ENCODE results near the gene PPME1. TPM values are rescaled to one million over a fixed set of nuclear protein-coding genes. Genes with fewer than 3 reads are reported as not detected.

The PPME1 gene
- total RNA-seq, 1 donor from 2014 or later, result 29.7 TPM

- H3K4me1 ChIP-seq, result peaks cover 0 to under 1% of the 10 kb centered on the region in 2 donors
- TF ChIP-seq CTCF (IDR thresholded peaks at IDR 0.05), result no peak
- H3K27me3 ChIP-seq, result no peaks in the 10 kb centered on the region
- no peak for DNase-seq (ENCODE audit: low spot score in 2 of 2)
- peaks cover 9 to 32% of the 10 kb centered on the region in 2 donors for H3K36me3 ChIP-seq
- intact Hi-C loops (cut with DNase I), result no loop called here
- no peak overlapping the region for H3K27ac ChIP-seq
- no peaks in the 10 kb centered on the region for H3K9me3 ChIP-seq
- H3K4me3 ChIP-seq, result no peak overlapping the region
Observed at GRCh38 chr11:74133436-74133835, 37.7 kb upstream of the PPME1 start.

- no peaks in the 10 kb centered on the region for H3K27me3 ChIP-seq
- no peak overlapping the region for H3K27ac ChIP-seq
- H3K9me3 ChIP-seq, result no peaks in the 10 kb centered on the region
- TF ChIP-seq CTCF (IDR thresholded peaks at IDR 0.05), result no peak
- peaks cover 9 to 32% of the 10 kb centered on the region in 2 donors for H3K36me3 ChIP-seq
- intact Hi-C loops (cut with DNase I), result no loop called here
- H3K4me1 ChIP-seq, result peaks cover 0 to 3% of the 10 kb centered on the region in 2 donors
- DNase-seq (ENCODE audit: low spot score in 2 of 2), result no peak
- no peak overlapping the region for H3K4me3 ChIP-seq
Observed at GRCh38 chr11:74134661-74135060, 36.4 kb upstream of the PPME1 start.

GRCh38 chr11:74135127-74135840, 35.8 kb upstream of the PPME1 start:
- no peak overlapping the region for H3K4me3 ChIP-seq
- no peak for DNase-seq (ENCODE audit: low spot score in 2 of 2)
- intact Hi-C loops (cut with DNase I), result no loop called here
- H3K27ac ChIP-seq, result no peak overlapping the region
- no peaks in the 10 kb centered on the region for H3K9me3 ChIP-seq
- H3K36me3 ChIP-seq, result peaks cover 9 to 29% of the 10 kb centered on the region in 2 donors
- H3K27me3 ChIP-seq, result no peaks in the 10 kb centered on the region
- H3K4me1 ChIP-seq, result peaks cover 0 to 3% of the 10 kb centered on the region in 2 donors
- no peak for TF ChIP-seq CTCF (IDR thresholded peaks at IDR 0.05)

- Histone ChIP-seq H3K27ac (no peak overlapping the region), H3K4me1 (peaks cover 0 to 3% of the 10 kb centered on the region in 2 donors), H3K9me3 (no peaks in the 10 kb centered on the region), H3K36me3 (peaks cover 7% of the 10 kb centered on the region in 2 donors), H3K4me3 (no peak overlapping the region), H3K27me3 (no peaks in the 10 kb centered on the region)
- TF ChIP-seq CTCF (IDR thresholded peaks at IDR 0.05), result no peak
- intact Hi-C loops (cut with DNase I), result no loop called here
- no peak for DNase-seq (ENCODE audit: low spot score in 2 of 2)
Observed at GRCh38 chr11:74138021-74138420, 33.1 kb upstream of the PPME1 start.

- Histone ChIP-seq H3K9me3 (no peaks in the 10 kb centered on the region), H3K4me3 (no peak overlapping the region), H3K27me3 (no peaks in the 10 kb centered on the region), H3K36me3 (peaks cover 2% of the 10 kb centered on the region in 2 donors), H3K4me1 (peaks cover 0 to 3% of the 10 kb centered on the region in 2 donors), H3K27ac (no peak overlapping the region)
- TF ChIP-seq CTCF (IDR thresholded peaks at IDR 0.05), result no peak
- intact Hi-C loops (cut with DNase I), result no loop called here
- no peak for DNase-seq (ENCODE audit: low spot score in 2 of 2)
Observed at GRCh38 chr11:74138572-74138971, 32.5 kb upstream of the PPME1 start.
